Measurements from ENCODE around the gene PDE4DIP. TPM values are rescaled to one million over a fixed set of nuclear protein-coding genes. Genes with fewer than 3 reads are reported as not detected.
"Not testable (repeated sequence)": the region's sequence is repeated elsewhere in the genome, so short reads cannot be mapped to it uniquely, and the experiment has no call there.

The PDE4DIP gene
- polyA plus RNA-seq, 4 donors, result 66.4 to 137 (median 114) TPM

DNA sequence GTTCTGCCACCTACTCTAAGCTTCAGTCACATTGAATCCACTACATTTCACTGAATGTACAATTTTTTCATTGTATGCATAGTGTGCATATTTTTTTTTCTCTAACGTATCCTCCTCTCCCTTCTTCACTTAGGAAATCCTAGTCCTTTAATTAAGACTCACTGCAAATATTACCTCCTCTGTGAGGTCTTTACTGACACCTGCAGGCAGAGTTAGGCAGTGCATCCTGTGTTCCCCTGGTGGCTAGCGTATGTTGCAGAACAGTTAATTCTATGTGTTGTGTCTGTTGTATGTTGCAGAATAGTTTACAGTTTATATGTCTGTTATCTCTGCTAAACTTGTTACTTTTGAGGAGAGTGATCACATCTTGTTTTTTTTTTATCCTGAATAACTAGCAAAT, 121.9 kb downstream of the PDE4DIP start:
- DNase-seq (ENCODE audit: low read depth in 4 of 4, low spot score in 3 of 4), result not testable (repeated sequence)

DNA sequence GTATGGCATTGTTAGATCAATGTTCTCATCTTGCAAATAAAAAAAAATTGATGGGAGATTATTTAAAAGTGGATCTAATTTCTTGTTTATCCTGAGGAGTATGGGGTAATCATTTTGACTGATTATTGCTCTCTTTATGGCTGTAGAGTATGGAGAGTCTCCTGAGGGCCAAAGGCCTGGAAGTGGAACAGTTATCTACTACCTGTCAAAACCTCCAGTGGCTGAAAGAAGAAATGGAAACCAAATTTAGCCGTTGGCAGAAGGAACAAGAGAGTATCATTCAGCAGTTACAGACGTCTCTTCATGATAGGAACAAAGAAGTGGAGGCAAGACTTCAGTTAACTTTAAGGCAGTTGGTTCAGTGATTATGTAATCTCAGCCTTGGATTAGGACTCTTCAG, 123.4 kb downstream of the PDE4DIP start:
- DNase-seq (ENCODE audit: low read depth in 4 of 4, low spot score in 3 of 4), result not testable (repeated sequence)

DNA sequence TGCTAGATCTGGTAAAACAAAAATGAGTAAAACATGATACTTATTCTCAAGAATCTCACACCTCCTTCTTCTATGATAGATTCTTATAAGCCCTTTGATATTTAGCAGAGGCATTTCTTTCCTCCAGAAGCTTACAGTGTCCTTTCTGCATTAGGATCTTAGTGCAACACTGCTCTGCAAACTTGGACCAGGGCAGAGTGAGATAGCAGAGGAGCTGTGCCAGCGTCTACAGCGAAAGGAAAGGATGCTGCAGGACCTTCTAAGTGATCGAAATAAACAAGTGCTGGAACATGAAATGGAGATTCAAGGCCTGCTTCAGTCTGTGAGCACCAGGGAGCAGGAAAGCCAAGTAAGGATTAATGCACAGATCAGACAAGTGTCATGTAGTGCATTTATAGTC, 124.5 kb downstream of the PDE4DIP start:
- not testable (repeated sequence) for DNase-seq (ENCODE audit: low read depth in 4 of 4, low spot score in 3 of 4)

DNA sequence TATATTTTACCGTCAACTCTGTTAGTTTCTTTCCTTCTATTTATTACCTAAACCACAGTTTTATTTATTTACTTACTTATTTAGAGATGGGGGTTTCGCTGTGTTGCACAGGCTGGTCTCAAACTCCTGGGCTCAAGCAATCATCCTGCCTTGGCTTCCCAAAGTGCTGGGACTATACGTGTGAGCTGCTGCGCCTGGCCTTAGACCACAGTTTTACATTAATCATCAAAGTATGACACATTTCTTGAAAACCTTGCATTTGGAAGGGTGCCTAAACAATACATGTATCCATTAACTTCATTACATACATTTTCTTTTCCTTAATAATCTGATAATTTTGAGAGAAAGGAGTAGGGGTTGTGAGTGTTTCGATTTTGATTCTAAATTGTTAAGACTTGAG, 124.9 kb downstream of the PDE4DIP start:
- not testable (repeated sequence) for DNase-seq (ENCODE audit: low read depth in 4 of 4, low spot score in 3 of 4)

DNA sequence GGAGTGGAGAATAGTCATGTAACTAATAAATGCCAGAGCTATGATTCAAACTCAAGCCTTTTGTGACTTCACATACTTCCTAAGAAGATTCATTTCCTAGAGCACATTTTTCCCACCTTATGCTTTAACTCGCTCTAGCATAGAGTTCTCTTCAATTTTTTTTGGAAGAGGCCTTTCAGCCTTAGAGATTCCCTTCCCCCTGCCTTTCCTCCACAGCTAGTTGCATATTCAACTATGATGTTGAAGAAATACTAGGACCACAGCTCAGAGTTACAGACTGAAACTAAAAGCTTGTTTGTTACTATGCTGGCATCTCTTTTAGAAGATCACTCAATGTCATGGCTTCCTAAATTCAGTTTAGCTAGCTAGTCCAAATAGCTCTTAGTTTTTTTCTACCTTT, 131.2 kb downstream of the PDE4DIP start:
- DNase-seq (ENCODE audit: low read depth in 4 of 4, low spot score in 3 of 4), result not testable (repeated sequence)

DNA sequence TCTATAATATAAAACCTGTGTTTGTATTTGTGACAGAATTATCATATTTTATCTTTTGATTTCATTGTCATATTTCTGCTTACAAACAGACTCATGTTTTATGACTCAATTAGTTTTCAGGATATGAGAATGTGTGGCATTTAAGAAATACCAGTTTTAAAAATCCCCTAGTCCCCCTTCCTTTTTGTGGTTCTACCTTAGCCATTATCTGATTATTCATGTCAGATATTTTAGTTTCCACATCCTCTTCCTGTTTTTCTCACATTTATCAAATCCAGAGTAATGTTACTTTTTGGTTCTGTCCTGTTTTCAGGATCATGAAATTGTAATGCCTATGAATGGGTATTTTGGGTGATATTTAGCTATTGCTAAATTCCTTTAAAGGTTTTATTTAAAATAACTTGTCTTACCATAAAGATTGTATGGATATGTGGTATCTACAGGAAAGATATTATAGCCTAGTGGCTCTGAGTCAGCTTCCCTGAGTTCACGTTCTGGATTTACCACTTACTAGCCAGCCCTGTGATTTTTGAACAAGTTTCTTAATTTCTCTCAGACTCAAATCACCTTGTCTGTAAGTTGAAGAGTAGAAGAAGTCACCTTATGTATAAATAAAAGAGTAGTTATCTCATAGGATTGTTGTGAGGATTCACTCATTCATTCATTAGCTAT, 131.8 kb downstream of the PDE4DIP start:
- DNase-seq (ENCODE audit: low read depth in 4 of 4, low spot score in 3 of 4), result not testable (repeated sequence)

DNA sequence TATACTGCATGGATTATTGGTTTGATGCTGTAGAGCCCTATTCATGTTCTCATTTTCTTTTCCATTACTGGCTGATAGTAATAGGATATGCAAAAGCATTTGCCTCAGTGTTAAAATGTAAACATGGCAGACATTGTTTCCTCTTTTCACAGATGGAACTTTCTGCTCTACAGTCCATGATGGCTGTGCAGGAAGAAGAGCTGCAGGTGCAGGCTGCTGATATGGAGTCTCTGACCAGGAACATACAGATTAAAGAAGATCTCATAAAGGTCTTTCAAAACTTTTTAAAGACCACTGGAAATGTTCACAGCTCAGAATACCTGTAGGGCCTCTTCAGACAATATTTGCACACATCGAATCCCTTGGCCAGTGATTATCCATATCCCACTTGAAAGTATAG, 133.6 kb downstream of the PDE4DIP start:
- DNase-seq (ENCODE audit: low read depth in 4 of 4, low spot score in 3 of 4), result not testable (repeated sequence)

DNA sequence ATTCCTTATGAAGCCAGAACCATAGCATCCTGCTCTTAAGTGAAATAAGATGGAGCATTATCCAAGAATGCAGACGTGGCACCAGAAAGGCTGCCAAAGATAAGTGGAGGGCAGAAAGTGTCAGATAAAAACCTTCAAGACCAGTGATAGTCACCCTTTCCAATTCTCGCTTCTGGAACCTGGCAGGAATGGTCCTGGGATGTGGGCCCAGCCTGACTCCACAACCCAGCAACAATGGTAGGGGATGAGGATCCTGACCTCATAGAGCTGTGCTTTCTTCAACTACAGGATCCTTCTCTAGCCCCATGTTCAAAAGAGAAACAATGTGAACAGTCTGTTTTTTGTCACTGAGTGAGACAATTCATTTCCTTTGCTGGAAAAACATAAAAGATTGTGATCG, 145.2 kb downstream of the PDE4DIP start:
- DNase-seq (ENCODE audit: low read depth in 4 of 4, low spot score in 3 of 4), result not testable (repeated sequence)

DNA sequence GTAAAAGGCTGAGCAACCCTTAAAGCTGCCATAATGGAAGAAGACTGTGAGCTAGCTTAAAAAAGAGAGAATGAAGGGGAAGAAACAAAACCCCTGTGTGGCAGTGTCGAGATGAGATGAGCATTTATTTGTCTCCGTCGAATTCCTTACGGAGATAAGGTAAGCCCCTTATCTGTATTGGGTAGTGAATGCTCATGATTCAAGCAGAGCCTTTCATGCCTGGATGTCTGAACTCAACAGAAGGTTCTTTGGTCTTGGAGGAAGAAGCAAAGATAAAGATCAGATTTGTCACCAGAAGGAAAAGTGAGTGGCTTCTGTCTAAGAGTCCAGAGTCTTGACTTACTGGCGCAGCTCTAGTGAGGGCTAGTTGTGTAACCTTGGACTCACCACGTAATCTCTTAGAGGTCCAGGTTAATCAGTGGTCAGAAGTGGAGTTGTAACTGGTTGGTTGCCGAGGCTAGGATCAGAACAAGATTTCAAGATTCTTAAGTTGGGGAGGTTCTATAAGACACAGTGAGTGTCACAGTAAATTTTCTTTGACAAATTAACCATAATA, 146.1 kb downstream of the PDE4DIP start:
- DNase-seq (ENCODE audit: low read depth in 4 of 4, low spot score in 3 of 4), result not testable (repeated sequence)

DNA sequence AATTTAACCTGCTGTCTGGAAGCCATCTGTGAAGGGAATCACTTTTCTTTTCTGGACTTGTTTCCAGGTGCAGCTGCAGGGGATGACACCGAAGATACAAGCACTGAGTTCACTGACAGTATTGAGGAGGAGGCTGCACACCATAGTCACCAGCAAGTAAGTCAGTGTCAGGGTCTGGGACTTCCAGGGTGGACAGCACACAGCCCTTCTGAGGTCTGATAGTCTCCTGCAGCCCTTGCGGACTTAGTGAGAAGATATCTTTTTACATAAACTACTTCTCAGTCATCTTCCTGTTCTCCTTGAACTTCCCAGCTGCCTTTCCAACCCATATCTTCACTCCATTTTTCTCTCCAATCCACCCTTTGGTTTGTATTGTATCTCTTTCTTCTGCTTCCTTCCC, 147.6 kb downstream of the PDE4DIP start:
- not testable (repeated sequence) for DNase-seq (ENCODE audit: low read depth in 4 of 4, low spot score in 3 of 4)

DNA sequence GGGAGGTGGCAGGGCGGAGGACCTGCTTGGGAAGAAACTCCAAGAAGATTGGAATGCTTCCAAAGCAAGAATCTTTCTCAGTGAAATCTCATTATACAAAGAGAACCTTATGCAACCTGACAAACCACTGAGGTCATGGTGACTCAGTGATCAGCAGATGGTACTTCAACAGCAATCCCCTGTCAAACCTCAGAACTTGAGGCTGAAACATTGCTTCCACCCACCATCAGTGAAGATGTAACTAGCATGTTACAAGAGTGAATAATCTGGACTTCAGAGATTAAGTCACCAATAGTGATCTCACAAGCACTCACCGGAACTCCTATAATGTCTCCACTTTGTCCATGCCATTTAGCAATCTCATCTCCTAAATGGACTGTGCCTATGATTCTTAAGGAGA, 148.1 kb downstream of the PDE4DIP start:
- DNase-seq (ENCODE audit: low read depth in 4 of 4, low spot score in 3 of 4), result not testable (repeated sequence)

DNA sequence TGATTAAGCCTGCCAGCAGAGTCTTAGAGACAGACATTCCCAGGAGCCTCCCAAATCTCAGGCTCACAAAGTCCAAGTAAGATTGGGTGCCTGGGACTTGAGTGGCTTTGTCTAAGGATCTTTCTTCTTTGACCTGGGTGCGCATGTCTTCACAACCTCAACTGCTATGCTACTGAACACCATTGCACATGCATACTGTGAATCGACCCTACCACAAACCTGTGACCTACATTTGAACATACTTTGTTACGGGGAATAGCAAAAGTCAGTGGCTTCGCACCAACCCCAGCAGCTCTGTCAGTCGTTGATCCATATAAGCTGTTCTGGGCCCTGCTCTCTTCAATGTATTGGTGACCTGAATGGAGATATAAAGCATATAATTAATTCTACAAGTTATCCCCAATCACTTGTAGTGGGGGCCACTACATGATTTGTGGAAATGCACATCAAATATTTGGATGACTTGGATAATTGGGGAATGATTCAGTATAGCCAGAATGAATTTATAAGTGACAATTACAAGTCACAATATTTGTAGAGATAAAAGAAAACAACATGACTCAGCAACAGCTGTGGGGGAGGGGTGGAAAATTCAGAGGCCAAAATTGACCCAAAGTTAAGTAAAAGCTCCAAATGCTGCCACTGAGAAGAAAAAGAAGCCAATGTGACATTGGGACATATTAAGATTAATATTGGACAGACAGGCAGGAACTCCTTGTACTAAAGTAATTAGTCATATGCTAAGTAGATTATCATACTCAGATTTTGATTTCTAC, 152.4 kb downstream of the PDE4DIP start:
- not testable (repeated sequence) for DNase-seq (ENCODE audit: low read depth in 4 of 4, low spot score in 3 of 4)

DNA sequence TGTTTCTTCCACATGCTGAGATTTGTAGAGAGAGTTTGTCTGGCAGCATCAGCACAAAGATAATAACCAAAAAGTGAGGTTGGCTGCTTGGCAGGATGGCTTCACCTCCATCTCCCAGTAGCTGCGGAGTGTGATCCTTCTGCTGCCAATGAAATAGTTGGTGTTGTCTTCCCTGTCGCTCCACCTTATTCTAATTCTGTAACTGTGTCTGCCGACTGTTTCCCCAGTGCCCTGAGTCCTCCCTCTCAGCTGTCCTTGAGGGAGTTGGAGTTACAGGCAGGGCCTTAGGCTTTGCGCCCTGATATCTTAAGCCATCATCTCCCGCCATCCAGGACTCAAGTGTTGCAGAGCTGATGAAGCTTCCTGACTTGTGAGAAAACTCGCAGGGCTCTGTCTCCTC, 153.2 kb downstream of the PDE4DIP start:
- not testable (repeated sequence) for DNase-seq (ENCODE audit: low read depth in 4 of 4, low spot score in 3 of 4)

DNA sequence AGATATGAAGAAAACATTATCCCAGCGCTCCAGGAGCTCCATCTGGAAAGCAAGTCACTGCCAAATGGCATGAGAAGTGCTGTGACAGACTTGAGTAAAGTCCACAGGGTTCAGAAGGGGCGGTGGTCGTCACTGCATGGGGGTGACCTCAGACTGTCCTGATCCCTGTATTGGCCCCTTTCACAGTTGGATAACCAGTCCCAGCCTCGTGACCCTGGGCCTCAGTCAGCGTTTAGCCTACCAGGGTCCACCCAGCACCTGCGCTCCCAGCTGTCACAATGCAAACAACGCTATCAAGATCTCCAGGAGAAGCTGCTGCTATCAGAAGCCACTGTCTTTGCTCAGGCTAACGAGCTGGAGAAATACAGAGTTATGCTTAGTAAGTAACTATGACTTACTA, 158.4 kb downstream of the PDE4DIP start:
- not testable (repeated sequence) for DNase-seq (ENCODE audit: low read depth in 4 of 4, low spot score in 3 of 4)

DNA sequence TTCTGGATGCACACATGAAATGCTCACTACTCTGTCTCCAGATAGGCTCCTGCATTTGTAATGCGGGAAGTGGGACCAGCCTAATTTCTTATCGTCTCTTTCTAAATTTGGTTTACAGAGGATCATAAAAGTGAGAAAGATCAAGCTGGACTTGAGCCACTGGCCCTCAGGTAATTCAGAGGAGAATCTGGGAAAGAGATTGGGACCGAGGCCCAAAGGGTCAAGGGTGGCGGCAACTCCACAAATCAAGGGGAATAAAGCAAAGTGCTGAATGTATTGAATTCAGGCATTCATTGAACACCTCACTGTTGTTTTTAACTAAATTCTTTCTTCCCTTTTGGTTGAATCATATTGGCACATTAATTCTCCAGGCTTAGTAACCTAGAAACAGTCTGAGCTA, 164.1 kb downstream of the PDE4DIP start:
- DNase-seq (ENCODE audit: low read depth in 4 of 4, low spot score in 3 of 4), result not testable (repeated sequence)

DNA sequence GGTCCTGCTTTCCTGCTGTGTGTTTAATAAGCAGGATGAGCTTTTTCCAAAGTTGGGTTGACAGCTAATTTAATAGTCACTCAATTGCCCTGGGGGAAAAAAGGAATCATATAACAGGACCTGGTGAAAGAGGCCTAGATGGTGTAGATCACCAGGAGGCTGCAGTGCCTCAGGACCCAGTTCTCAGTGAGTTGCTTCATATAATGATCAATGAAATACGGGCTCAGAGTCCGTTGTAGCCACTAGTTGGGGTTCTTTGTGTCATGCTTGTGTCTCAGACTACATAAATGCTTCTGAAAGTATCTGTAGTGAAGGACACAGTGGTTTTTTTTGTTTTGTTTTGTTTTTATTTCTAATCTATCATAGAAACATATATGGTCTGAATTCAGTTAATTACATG, 164.5 kb downstream of the PDE4DIP start:
- DNase-seq (ENCODE audit: low read depth in 4 of 4, low spot score in 3 of 4), result not testable (repeated sequence)

DNA sequence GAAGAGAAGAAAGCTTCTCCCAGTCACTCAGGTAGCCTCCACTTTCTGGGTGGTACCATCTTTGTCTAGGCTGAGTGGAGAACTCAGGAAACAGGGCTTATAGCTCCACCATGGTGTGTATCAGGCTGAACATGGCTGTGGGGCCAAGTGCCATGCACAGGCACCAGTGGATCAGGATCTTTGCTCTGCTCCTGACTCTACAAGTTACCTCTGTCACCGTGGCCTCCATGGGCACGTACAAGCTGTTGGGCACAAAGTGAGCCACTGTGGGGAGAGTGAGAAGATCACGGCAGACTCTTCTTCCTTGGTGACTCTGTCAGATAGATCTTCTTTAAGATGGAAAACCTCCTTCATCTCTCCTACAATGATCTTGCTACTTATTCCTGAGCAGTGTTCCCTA, 165.5 kb downstream of the PDE4DIP start:
- DNase-seq (ENCODE audit: low read depth in 4 of 4, low spot score in 3 of 4), result not testable (repeated sequence)

DNA sequence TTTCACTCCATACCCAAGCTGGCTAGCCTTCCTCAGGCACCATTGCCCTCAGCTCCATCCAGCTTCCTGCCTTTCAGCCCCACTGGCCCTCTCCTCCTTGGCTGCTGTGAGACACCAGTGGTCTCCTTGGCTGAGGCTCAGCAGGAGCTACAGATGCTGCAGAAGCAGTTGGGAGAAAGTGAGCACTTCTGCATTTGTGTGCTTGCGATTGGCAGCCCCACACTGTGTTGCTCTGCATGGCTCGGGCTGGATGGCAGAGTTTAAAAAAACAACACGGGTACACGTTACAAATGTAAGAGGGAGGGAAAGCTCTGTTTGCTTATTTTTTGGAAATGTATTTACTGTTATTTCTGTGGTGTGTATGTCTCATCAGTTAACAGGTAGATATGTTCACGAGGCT, 168.4 kb downstream of the PDE4DIP start:
- DNase-seq (ENCODE audit: low read depth in 4 of 4, low spot score in 3 of 4), result not testable (repeated sequence)

DNA sequence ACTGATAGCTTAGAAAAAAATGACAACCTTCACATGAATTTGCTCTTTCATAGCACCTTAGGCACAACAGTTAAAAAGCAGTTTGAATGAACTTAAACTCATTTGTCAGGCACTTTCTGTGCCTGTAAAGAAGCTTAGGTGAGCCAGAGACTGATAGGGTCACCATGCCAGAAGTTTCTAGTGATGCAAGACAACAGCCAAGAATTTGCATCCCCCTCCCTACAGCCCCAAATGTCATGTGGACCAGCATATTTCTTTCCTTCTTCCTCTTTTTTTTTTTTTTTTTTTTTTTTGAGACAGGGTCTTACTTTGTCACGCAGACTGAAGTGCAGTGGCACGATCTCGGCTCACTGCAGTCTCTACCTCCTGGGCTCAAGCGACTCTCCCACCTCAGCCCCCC, 169.3 kb downstream of the PDE4DIP start:
- not testable (repeated sequence) for DNase-seq (ENCODE audit: low read depth in 4 of 4, low spot score in 3 of 4)

DNA sequence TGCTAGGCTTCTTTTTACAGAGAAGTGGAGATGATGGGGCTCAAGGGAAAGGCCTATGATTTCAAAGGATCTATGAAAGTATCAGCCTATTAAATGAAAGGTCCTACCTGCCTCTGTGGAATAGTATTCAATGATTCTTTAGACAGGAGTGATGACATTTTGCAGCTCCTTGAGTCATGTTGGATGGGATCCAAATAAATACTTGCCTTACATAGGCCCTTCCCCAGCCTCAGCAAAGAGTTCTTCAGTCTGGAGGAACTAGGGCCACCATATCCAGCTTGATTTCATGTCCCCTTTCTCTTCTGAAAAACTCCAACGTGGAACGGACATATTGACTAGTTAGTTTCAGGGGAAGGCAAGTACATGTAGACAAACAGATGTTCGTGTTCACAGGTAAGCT, 171.3 kb downstream of the PDE4DIP start:
- DNase-seq (ENCODE audit: low read depth in 4 of 4, low spot score in 3 of 4), result not testable (repeated sequence)

DNA sequence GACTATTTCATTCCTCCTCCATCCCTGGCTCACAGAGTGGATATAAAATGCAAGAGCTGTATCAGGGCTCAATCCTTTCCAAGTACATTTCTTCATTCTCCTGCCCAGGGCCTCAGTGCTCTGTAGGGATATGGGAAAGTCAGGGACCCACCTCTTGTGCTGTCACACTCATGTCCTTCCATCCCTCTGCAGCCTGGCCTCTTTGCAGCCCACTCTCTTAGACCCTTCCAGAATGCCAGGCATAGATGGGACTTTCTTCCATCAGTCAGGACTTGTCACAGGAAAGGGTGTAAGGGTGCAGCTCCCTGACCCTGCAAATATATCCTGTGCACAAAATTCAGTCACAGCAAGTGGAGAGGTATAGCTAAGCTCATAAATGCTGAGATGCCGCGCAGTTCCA, 172.4 kb downstream of the PDE4DIP start:
- DNase-seq (ENCODE audit: low read depth in 4 of 4, low spot score in 3 of 4), result not testable (repeated sequence)

DNA sequence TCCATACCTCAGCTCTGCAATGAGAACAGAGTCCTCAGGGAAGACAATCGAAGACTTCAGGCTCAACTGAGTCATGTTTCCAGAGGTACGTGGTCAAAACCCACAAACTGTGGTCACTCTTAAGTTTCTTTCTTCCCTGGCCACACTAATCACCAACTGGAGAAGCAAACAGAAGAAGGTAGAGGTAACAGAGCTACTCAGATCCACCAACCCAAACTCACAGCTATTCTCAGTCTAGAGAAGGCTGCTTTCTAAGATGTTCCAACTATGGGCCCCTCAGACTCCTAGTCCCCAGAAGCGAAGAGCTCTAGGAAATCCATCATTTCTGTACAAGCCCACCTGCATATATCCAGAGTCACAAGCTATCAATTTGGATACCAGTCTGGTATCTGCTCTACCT, 174.3 kb downstream of the PDE4DIP start:
- DNase-seq (ENCODE audit: low read depth in 4 of 4, low spot score in 3 of 4), result not testable (repeated sequence)
